RWPE1 (cell line): Measurements from ENCODE around the gene LCT.

ENCODE experiments used
- CTCF ChIA-PET: fragments of 350-600 bp; sonication (Branson Sonifier 250); formaldehyde crosslinking; extraction: SDS; loops from one replicate; lab custom pipeline; 2021; lab: Yijun Ruan, JAX
- POLR2A ChIA-PET: fragments of 400-600 bp; formaldehyde crosslinking; extraction: SDS; loops from one replicate; lab custom pipeline; 2020; ENCODE audit warnings: antibody characterized with exemption; ENCODE audit not compliant: low non-redundant PET; lab: Yijun Ruan, JAX
- DNase-seq: peaks from one replicate; pipeline ENCODE4 v3.0.0; 2012; ENCODE audit warnings: low spot score
- H3K27ac ChIP-seq: fragments of 450-650 bp; 2 replicates; pipeline ENCODE4 v1.5.1; 2017
- CTCF ChIP-seq: fragments of 450-650 bp; conservative IDR thresholded peaks from 2 replicates; pipeline ENCODE4 v1.5.1; 2017; ENCODE audit warnings: low read depth, mild to moderate bottlenecking

The LCT gene

GRCh38 chr2:135744760-135745314 lies 92.1 kb downstream of the LCT start:
- no peak for TF ChIP-seq CTCF
- ChIA-PET CTCF (interaction anchor here (0.5 kb wide), 1 partner anchor 39 kb away, joined by 4 read pairs; no protein-coding TSS in a partner anchor), POLR2A (no interaction called here)
- no peak overlapping the region for H3K27ac ChIP-seq
- peak; percentile 36 for DNase-seq

GRCh38 chr2:135743860-135744259 lies 93.1 kb downstream of the LCT start:
- CTCF ChIA-PET = no interaction called here
- POLR2A ChIA-PET = no interaction called here
- no peak for DNase-seq
- no peak for TF ChIP-seq CTCF
- no peak overlapping the region for H3K27ac ChIP-seq

- ChIA-PET POLR2A (no interaction called here), CTCF (no interaction called here)
- TF ChIP-seq CTCF = no peak
- H3K27ac ChIP-seq = peak overlapping the region; percentile 97
- DNase-seq = peak; percentile 49
Measured at GRCh38 chr2:135742325-135742757, 94.6 kb downstream of the LCT start.

- peak within 1 kb of the TSS; percentile 97 for H3K27ac ChIP-seq
- ChIA-PET POLR2A (interaction anchor here (0.6 kb wide), 1 partner anchor 180 kb away, joined by 3 read pairs; no protein-coding TSS in a partner anchor), CTCF (interaction anchor here (0.8 kb wide), 1 partner anchor 31 kb away, joined by 4 read pairs; no protein-coding TSS in a partner anchor)
- peak; percentile 49 for TF ChIP-seq CTCF
- peak; percentile 94 for DNase-seq
Measured at GRCh38 chr2:135741395-135742324, 95.3 kb downstream of the LCT start, which contains the start of gene UBXN4. Gene UBXN4 (plus strand): TSS chr2:135741855. CDS start chr2:135741930, 75 bp downstream.

GRCh38 chr2:135741043-135741394 lies 96.0 kb downstream of the LCT start:
- CTCF ChIA-PET = interaction anchor here (0.8 kb wide), 1 partner anchor 32 kb away, joined by 4 read pairs; no protein-coding TSS in a partner anchor
- no peak for DNase-seq
- H3K27ac ChIP-seq = no peak overlapping the region
- POLR2A ChIA-PET = interaction anchor here (0.6 kb wide), 1 partner anchor 181 kb away, joined by 3 read pairs; no protein-coding TSS in a partner anchor
- no peak for TF ChIP-seq CTCF

- no peak overlapping the region for H3K27ac ChIP-seq
- TF ChIP-seq CTCF = no peak
- CTCF ChIA-PET = interaction anchor here (0.6 kb wide), 1 partner anchor 731 kb away, joined by 5 read pairs; no protein-coding TSS in a partner anchor
- DNase-seq = no peak
- POLR2A ChIA-PET = no interaction called here
Measured at GRCh38 chr2:135740206-135740605, 96.8 kb downstream of the LCT start.
